Stimulated activated CD4-positive, alpha-beta T cell treated with anti-CD3 and anti-CD28 coated beads, TNF-alpha, amount 100 ng/mL, for 48 hours (primary cell): ENCODE measurements around the gene CISD1.
"Not testable (repeated sequence)": the region's sequence is repeated elsewhere in the genome, so short reads cannot be mapped to it uniquely, and the experiment has no call there.

Experiments
- DNase-seq, 3 donors: peaks; one replicate each; pipeline ENCODE4 v3.0.0-alpha.2; 2020; ENCODE audit warnings: low read depth in 3 of 3

CISD1 gene

GRCh38 chr10:58268946-58269781 lies at the start of gene CISD1:
Gene CISD1, plus strand, starts transcription at chr10:58269162. Its CDS starts 112 bp downstream, at chr10:58269274.
- peak; percentile 87 to 92 (median 89) for DNase-seq

GRCh38 chr10:58219875-58220274 lies 49.1 kb upstream of the CISD1 start:
- DNase-seq = no peak

- no peak for DNase-seq
These were observed 48.1 kb upstream of the CISD1 start for GRCh38 chr10:58220769-58221451.

GRCh38 chr10:58225654-58226053 lies 43.3 kb upstream of the CISD1 start:
- no peak for DNase-seq

GRCh38 chr10:58229856-58230255 lies 39.1 kb upstream of the CISD1 start:
- not testable (repeated sequence) for DNase-seq

GRCh38 chr10:58237014-58237834 lies 31.7 kb upstream of the CISD1 start:
- DNase-seq = no peak

GRCh38 chr10:58239561-58240169 lies 29.3 kb upstream of the CISD1 start:
- DNase-seq = no peak

GRCh38 chr10:58240531-58240930 lies 28.4 kb upstream of the CISD1 start:
- DNase-seq = no peak

GRCh38 chr10:58241346-58241745 lies 27.6 kb upstream of the CISD1 start:
- no peak for DNase-seq

GRCh38 chr10:58243269-58243668 lies 25.7 kb upstream of the CISD1 start:
- no peak for DNase-seq

GRCh38 chr10:58243801-58244200 lies 25.2 kb upstream of the CISD1 start:
- DNase-seq = not testable (repeated sequence)

GRCh38 chr10:58244242-58244641 lies 24.7 kb upstream of the CISD1 start:
- not testable (repeated sequence) for DNase-seq

- not testable (repeated sequence) for DNase-seq
These were observed 24.3 kb upstream of the CISD1 start for GRCh38 chr10:58244666-58245065.

GRCh38 chr10:58253184-58253583 lies 15.8 kb upstream of the CISD1 start:
- no peak for DNase-seq

- no peak for DNase-seq
These were observed 14.3 kb upstream of the CISD1 start for GRCh38 chr10:58254644-58255043.

GRCh38 chr10:58256013-58256780 lies 12.8 kb upstream of the CISD1 start:
- DNase-seq = not testable (repeated sequence)

GRCh38 chr10:58258977-58259692 lies 9.8 kb upstream of the CISD1 start:
- DNase-seq = no peak

GRCh38 chr10:58260334-58260733 lies 8.6 kb upstream of the CISD1 start:
- no peak for DNase-seq

- no peak for DNase-seq
These were observed 6.2 kb upstream of the CISD1 start for GRCh38 chr10:58262766-58263165.

GRCh38 chr10:58264780-58265179 lies 4.2 kb upstream of the CISD1 start:
- no peak for DNase-seq
